MG63 (cell line): Measurements from ENCODE around the gene NUMBL. TPM values are rescaled to one million over a fixed set of nuclear protein-coding genes. Genes with fewer than 3 reads are reported as not detected.
A peak's percentile ranks its signal among the peaks of the same experiment; 100 is the strongest.
"Not testable (repeated sequence)": the region's sequence is repeated elsewhere in the genome, so short reads cannot be mapped to it uniquely, and the experiment has no call there.

ENCODE experiments used
- DNase-seq: peaks from one replicate; pipeline ENCODE4 v3.0.0-alpha.2; 2020
- H3K27me3 ChIP-seq: fragments of 250-450 bp; sonication (Bioruptor Pico); 2 replicates; pipeline ENCODE4 v1.5.1; 2020; ENCODE audit warnings: mild to moderate bottlenecking, moderate library complexity
- H3K36me3 ChIP-seq: fragments of 250-450 bp; sonication (Bioruptor Pico); 2 replicates; pipeline ENCODE4 v1.5.1; 2020; ENCODE audit warnings: mild to moderate bottlenecking, moderate library complexity
- H3K4me3 ChIP-seq: fragments of 250-450 bp; sonication (Bioruptor Pico); 2 replicates; pipeline ENCODE4 v1.5.1; 2020; ENCODE audit warnings: mild to moderate bottlenecking, moderate library complexity
- H3K9me3 ChIP-seq: fragments of 250-450 bp; sonication (Bioruptor Pico); 2 replicates; pipeline ENCODE4 v1.5.1; 2020; ENCODE audit warnings: mild to moderate bottlenecking, moderate library complexity
- total RNA-seq: library from RNA; depleted of rRNA; stranded (reverse); fragments of >200 nt; shearing (Covaris generic); gene quantifications from 2 replicates; pipeline ENCODE4 v1.2.3, GENCODE V29; 2014; ENCODE audit warnings: low replicate concordance

The NUMBL gene
- total RNA-seq, 1 experiment from 2014 or later = 42.8 TPM

- peaks cover 16% of the 10 kb centered on the region for H3K36me3 ChIP-seq
- H3K27me3 ChIP-seq = no peaks in the 10 kb centered on the region
- peak overlapping the region; percentile 60 for H3K4me3 ChIP-seq
- DNase-seq = peak; percentile 89
- H3K9me3 ChIP-seq = no peaks in the 10 kb centered on the region
These were observed 27.3 kb downstream of the NUMBL start for GRCh38 chr19:40662925-40663694.

DNA sequence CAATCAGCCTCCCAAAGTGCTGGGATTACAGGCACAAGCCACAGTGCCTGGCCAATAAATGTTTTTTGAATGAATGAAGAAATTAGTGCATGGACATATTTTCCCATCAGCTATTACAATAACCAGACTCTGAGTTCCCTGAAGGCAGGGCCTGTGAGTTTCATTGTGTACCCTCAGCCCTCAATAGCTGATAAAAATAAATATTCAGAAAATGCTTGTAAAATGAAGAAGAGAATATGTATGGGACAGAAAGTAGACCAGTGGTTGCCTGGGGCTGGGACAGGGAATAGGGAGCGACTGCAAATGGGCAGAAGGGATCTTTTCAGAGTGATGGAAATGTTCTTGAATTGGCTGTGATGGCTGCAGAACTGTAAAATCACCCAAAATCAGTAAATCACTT lies 28.8 kb downstream of the NUMBL start:
- no peak overlapping the region for H3K4me3 ChIP-seq
- H3K27me3 ChIP-seq = no peaks in the 10 kb centered on the region
- H3K36me3 ChIP-seq = peaks cover under 1% of the 10 kb centered on the region
- DNase-seq = no peak
- H3K9me3 ChIP-seq = no peaks in the 10 kb centered on the region

GRCh38 chr19:40659566-40659965 lies 30.9 kb downstream of the NUMBL start:
- no peak for DNase-seq
- no peaks in the 10 kb centered on the region for H3K27me3 ChIP-seq
- H3K36me3 ChIP-seq = no peaks in the 10 kb centered on the region
- H3K4me3 ChIP-seq = no peak overlapping the region
- no peaks in the 10 kb centered on the region for H3K9me3 ChIP-seq

DNA sequence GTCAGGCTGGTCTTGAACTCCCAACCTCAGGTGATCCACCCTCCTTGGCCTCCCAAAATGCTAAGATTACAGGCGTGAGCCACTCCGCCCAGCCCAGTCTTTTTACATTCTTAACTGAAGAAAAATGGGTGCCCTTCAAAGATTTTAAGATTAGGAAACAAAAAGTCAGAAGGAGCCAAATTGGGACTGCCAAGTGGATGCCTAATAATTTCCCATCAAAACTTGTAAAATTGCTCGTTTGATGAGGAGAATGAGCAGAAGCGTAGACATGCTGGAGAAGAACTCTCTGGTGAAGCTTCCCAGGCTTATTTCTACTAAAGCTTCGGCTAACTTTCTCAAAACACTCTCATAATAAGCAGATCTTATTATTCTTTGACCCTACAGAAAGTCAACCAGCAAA lies 31.3 kb downstream of the NUMBL start:
- Histone ChIP-seq H3K9me3 (no peaks in the 10 kb centered on the region), H3K27me3 (no peaks in the 10 kb centered on the region), H3K36me3 (no peaks in the 10 kb centered on the region), H3K4me3 (no peak overlapping the region)
- no peak for DNase-seq

- DNase-seq = no peak
- Histone ChIP-seq H3K4me3 (no peak overlapping the region), H3K9me3 (no peaks in the 10 kb centered on the region), H3K27me3 (no peaks in the 10 kb centered on the region), H3K36me3 (no peaks in the 10 kb centered on the region)
These were observed 32.4 kb downstream of the NUMBL start for GRCh38 chr19:40658031-40658430.

- not testable (repeated sequence) for H3K9me3 ChIP-seq, H3K36me3 ChIP-seq, H3K4me3 ChIP-seq, H3K27me3 ChIP-seq
- peak; percentile 35 for DNase-seq
These were observed 34.8 kb downstream of the NUMBL start for GRCh38 chr19:40655684-40656083.

GRCh38 chr19:40652303-40652702 lies 38.1 kb downstream of the NUMBL start:
- not testable (repeated sequence) for H3K9me3 ChIP-seq, H3K27me3 ChIP-seq, H3K36me3 ChIP-seq, H3K4me3 ChIP-seq, DNase-seq

DNA sequence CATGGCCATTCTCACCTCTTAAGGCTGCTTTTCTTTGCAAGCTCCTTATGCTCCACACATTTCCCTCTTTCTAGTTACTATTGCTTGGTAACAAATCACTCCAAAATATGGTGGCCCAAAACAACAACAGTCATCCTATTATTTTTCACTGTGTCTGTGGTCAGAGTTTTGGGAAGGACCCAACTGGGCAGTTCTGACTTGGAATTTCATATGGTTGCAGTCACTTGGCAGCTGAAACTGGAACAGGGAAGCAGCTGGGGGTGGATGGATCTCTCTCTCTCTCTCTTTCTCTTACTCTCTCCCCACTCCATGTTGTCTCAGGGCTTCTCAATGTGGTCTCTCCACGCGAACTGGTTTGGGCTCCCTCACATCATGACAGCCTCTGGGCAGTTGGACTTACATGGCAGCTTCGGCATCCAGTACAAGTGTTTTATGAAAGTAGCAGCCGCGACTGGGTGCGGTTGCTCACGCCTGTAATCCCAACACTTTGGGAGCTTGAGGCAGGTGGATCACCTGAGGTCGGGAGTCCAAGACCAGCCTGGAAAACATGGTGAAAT lies 39.6 kb downstream of the NUMBL start:
- H3K4me3 ChIP-seq = no peak overlapping the region
- no peaks in the 10 kb centered on the region for H3K36me3 ChIP-seq
- peak; percentile 93 for DNase-seq
- H3K27me3 ChIP-seq = no peaks in the 10 kb centered on the region
- no peaks in the 10 kb centered on the region for H3K9me3 ChIP-seq

DNA sequence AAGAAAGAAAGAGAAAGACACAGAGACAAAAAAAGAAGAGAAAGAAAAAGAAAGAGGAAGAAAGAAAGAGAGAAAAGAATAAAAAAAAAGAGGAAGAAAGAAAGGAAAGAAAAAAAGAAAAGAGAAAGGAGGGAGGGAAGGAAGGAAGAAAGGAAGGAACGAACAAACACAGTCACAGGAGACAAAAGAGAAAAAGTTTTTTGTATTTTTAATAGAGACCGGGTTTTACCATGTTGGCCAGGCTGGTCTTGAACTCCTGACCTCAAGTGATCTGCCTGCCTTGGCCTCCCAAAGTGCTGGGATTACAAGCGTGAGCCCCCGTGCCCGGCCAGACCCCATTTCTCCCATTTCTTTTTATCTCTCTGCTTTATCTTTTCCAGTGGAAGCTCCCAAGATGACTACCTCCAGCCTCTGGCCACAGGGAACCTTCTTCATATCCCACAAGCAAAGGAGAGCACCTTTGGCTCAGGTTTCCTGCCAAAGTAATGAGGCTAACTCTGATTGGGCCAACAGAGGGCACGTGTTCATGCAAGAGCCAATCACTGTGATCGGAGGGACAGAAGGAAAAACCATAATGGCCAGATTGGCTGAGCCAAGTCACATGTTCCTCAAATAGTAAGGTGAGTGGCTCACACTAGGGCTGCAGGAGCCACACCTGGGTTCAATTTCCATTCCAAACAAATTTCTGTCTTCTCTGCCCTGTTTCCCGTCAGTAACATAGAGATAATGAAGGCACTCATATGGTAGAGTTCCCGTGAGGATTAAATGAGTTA lies 40.4 kb downstream of the NUMBL start:
- H3K27me3 ChIP-seq, H3K9me3 ChIP-seq, H3K36me3 ChIP-seq, H3K4me3 ChIP-seq: not testable (repeated sequence)
- peak; percentile 36 for DNase-seq

GRCh38 chr19:40646743-40647254 lies 43.7 kb downstream of the NUMBL start:
- Histone ChIP-seq H3K36me3 (no peaks in the 10 kb centered on the region), H3K27me3 (no peaks in the 10 kb centered on the region), H3K9me3 (no peaks in the 10 kb centered on the region), H3K4me3 (no peak overlapping the region)
- DNase-seq = no peak

DNA sequence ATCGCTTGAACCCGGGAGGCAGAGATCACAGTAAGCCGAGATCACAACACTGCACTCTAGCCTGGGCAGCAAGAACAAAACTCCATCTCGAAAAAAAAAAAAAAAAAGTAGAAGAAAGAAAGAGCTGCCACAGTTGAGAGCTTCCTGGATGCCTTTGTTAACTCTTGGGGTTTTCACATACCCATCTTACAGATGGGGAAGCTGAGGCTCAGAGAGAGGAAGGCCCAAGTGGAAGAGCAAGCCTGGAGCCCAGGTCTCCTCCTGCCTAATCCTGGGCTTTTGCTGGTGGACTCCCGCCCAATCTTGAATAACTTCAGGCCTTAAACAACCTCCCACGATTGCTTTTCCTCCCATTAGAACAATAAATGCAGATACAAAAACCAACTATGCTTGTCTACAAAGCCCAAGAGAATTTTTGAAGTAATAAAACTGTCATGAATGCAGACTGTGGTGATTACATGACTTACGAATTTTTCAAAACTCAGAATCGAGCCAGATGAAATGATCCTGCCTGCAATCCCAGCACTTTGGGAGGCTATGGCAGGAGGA lies 47.6 kb downstream of the NUMBL start:
- DNase-seq = no peak
- Histone ChIP-seq H3K9me3 (no peaks in the 10 kb centered on the region), H3K36me3 (no peaks in the 10 kb centered on the region), H3K27me3 (no peaks in the 10 kb centered on the region), H3K4me3 (no peak overlapping the region)

DNA sequence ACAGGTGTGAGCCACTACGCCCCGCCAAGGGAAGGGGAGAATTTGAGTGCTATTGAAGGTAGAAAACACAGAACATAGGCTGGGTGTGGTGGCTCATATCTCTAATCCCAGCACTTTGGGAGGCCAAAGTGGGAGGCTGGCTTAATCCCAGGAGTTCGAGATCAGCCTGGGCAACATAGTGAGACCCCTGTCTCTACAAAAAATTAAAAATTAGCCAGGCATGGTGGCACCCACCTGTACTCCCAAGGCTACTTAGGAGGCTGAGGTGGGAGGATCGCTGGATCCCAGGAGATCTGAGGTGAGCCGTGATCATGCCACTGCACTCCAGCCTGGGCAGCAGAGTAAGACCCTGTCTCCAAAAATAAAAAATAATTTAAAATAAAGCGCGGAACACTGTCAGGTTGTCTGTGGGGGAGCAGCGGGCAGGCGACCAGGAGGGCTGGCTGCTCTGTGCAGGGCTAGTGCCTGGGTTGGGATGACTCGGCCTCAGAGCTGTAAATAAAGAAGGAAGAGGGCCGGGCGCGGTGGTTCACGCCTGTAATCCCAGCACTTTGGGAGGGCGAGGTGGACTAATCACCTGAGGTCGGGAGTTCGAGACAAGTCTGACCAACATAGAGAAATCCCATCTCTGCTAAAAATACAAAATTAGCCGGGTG lies 48.3 kb downstream of the NUMBL start:
- no peak for DNase-seq
- H3K36me3 ChIP-seq = no peaks in the 10 kb centered on the region
- H3K4me3 ChIP-seq = no peak overlapping the region
- no peaks in the 10 kb centered on the region for H3K27me3 ChIP-seq
- H3K9me3 ChIP-seq = no peaks in the 10 kb centered on the region

DNA sequence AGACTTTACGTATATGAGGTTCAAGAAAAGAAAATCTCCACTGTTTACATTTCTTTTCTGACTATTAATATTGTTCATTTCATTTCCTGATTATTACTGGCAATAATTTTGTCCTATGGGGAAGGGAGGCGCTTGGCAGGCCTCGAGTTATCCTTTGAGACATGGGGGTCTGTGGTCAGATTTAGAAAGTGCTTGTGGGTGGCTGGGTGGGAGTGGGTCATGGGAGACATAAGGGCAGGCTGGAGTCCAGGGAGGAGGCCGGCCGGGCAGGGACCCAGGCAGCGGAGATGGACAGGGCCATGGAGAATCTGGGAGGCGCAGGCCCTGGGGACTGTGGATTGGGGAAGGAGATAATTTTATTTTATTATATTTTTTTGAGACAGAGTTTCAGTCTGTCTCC lies 49.2 kb downstream of the NUMBL start:
- no peak for DNase-seq

GRCh38 chr19:40640744-40641143 lies 49.7 kb downstream of the NUMBL start:
- no peak overlapping the region for H3K4me3 ChIP-seq
- DNase-seq = no peak
- no peaks in the 10 kb centered on the region for H3K27me3 ChIP-seq
- H3K9me3 ChIP-seq = no peaks in the 10 kb centered on the region
- no peaks in the 10 kb centered on the region for H3K36me3 ChIP-seq

More for the DNA sequence above, 49.2 kb downstream of the NUMBL start:
- Histone ChIP-seq H3K27me3 (no peaks in the 10 kb centered on the region), H3K36me3 (no peaks in the 10 kb centered on the region), H3K9me3 (no peaks in the 10 kb centered on the region), H3K4me3 (no peak overlapping the region)

- Histone ChIP-seq H3K9me3 (no peaks in the 10 kb centered on the region), H3K36me3 (no peaks in the 10 kb centered on the region), H3K4me3 (no peak overlapping the region), H3K27me3 (no peaks in the 10 kb centered on the region)
- DNase-seq = no peak
These were observed 50.8 kb downstream of the NUMBL start for GRCh38 chr19:40639638-40639982.

DNA sequence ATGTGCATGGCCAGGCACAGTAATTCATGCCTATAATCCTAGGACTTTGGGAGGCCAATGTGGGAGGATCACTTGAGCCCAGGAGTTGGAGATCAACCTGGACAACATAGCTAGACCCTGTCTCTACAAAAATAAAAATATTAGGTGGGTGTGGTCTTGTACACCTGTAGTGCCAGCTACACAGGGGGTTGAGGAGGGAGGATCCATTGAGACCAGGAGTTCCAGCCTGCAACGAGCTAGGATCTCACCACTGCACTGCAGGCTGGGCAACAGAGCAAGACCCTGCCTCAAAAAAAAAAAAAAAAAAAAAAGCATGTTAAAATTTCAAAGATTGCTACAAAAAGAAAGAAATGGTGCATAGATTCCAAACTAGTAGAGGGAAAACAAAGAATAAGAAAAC lies 52.1 kb downstream of the NUMBL start:
- no peak for DNase-seq
- H3K27me3 ChIP-seq = no peaks in the 10 kb centered on the region
- no peaks in the 10 kb centered on the region for H3K9me3 ChIP-seq
- no peak overlapping the region for H3K4me3 ChIP-seq
- H3K36me3 ChIP-seq = no peaks in the 10 kb centered on the region

- no peaks in the 10 kb centered on the region for H3K9me3 ChIP-seq
- peak; percentile 49 for DNase-seq
- H3K27me3 ChIP-seq = no peaks in the 10 kb centered on the region
- H3K4me3 ChIP-seq = no peak overlapping the region
- peaks cover 25% of the 10 kb centered on the region for H3K36me3 ChIP-seq
These were observed 57.2 kb downstream of the NUMBL start for GRCh38 chr19:40633207-40633606.
